Fibroblast of skin of right quadriceps (primary cell): ENCODE data around the gene PPP1R8.
"Not testable (repeated sequence)": the region's sequence is repeated elsewhere in the genome, so short reads cannot be mapped to it uniquely, and the experiment has no call there.

Source experiments
- DNase-seq: peaks from one replicate; pipeline ENCODE4 v3.0.0-alpha.2; 2013

The PPP1R8 gene

GRCh38 chr1:27830621-27831440 is at the start of gene PPP1R8:
PPP1R8 (plus strand) TSS chr1:27830782; CDS start chr1:27830836, 54 bp downstream.
- DNase-seq: peak; percentile 96

- no peak for DNase-seq
These were observed 47.6 kb upstream of the PPP1R8 start for GRCh38 chr1:27782950-27783349.

GRCh38 chr1:27784700-27785099 is 45.9 kb upstream of the PPP1R8 start:
- DNase-seq: no peak

- DNase-seq: peak; percentile 9
These were observed 44.7 kb upstream of the PPP1R8 start for GRCh38 chr1:27785781-27786455.

- peak; percentile 16 for DNase-seq
These were observed 42.7 kb upstream of the PPP1R8 start for GRCh38 chr1:27787895-27788294.

- peak; percentile 15 for DNase-seq
These were observed 41.0 kb upstream of the PPP1R8 start for GRCh38 chr1:27789540-27790041.

- not testable (repeated sequence) for DNase-seq
These were observed 40.3 kb upstream of the PPP1R8 start for GRCh38 chr1:27790270-27790669.

- DNase-seq: no peak
These were observed 35.0 kb upstream of the PPP1R8 start for GRCh38 chr1:27795601-27796000.

- no peak for DNase-seq
These were observed 25.8 kb upstream of the PPP1R8 start for GRCh38 chr1:27804791-27805190.

- DNase-seq: no peak
These were observed 23.8 kb upstream of the PPP1R8 start for GRCh38 chr1:27806758-27807157.

- no peak for DNase-seq
These were observed 23.2 kb upstream of the PPP1R8 start for GRCh38 chr1:27807385-27807784.

GRCh38 chr1:27808131-27808530 is 22.5 kb upstream of the PPP1R8 start:
- DNase-seq: not testable (repeated sequence)

GRCh38 chr1:27809883-27810282 is 20.7 kb upstream of the PPP1R8 start:
- DNase-seq: no peak

GRCh38 chr1:27811741-27812500 is 18.7 kb upstream of the PPP1R8 start:
- no peak for DNase-seq

- DNase-seq: peak; percentile 78
These were observed 13.5 kb upstream of the PPP1R8 start for GRCh38 chr1:27816921-27817630.

GRCh38 chr1:27821761-27822315 is 8.7 kb upstream of the PPP1R8 start:
- no peak for DNase-seq

- DNase-seq: no peak
These were observed 6.8 kb upstream of the PPP1R8 start for GRCh38 chr1:27823784-27824183.

GRCh38 chr1:27824411-27824810 is 6.2 kb upstream of the PPP1R8 start:
- no peak for DNase-seq

GRCh38 chr1:27829339-27829960 is 1.1 kb upstream of the PPP1R8 start:
- not testable (repeated sequence) for DNase-seq

- DNase-seq: no peak
These were observed 1.2 kb downstream of the PPP1R8 start for GRCh38 chr1:27831568-27832410.

GRCh38 chr1:27832762-27833161 is 2.2 kb downstream of the PPP1R8 start:
- peak; percentile 58 for DNase-seq
